NT2/D1 (cell line): ENCODE data around the gene LRRC26.

Experiments
- DNase-seq: peaks from one replicate; pipeline ENCODE4 v3.0.0-alpha.2; 2011; ENCODE audit warnings: low read depth, low spot score
- H3K27me3 ChIP-seq: 2 replicates; pipeline ENCODE4 v1.6.0; 2011; ENCODE audit warnings: mild to moderate bottlenecking; ENCODE audit not compliant: insufficient read length, insufficient read depth
- H3K36me3 ChIP-seq: 2 replicates; pipeline ENCODE4 v1.6.1; 2011; ENCODE audit warnings: mild to moderate bottlenecking, low read length, mixed read lengths; ENCODE audit not compliant: insufficient read depth, insufficient read length
- H3K4me1 ChIP-seq: 2 replicates; pipeline ENCODE4 v1.5.1; 2011; ENCODE audit not compliant: insufficient read depth, insufficient read length
- H3K4me3 ChIP-seq: 2 replicates; pipeline ENCODE4 v1.5.1; 2011; ENCODE audit warnings: low read depth; ENCODE audit not compliant: insufficient read length
- H3K9ac ChIP-seq: 2 replicates; pipeline ENCODE4 v1.6.0; 2011; ENCODE audit warnings: low read depth; ENCODE audit not compliant: insufficient read length
- H3K9me3 ChIP-seq: 2 replicates; pipeline ENCODE4 v1.5.1; 2011; ENCODE audit warnings: mild to moderate bottlenecking, low read length; ENCODE audit not compliant: insufficient read depth
- SUZ12 ChIP-seq: IDR thresholded peaks from 2 replicates; pipeline ENCODE4 v1.6.1; 2011; ENCODE audit not compliant: insufficient read length, insufficient read depth; ENCODE audit errors: extremely low read depth
- YY1 ChIP-seq: IDR thresholded peaks from 2 replicates; pipeline ENCODE4 v1.6.1; 2011; ENCODE audit not compliant: insufficient read length, insufficient read depth
- ZNF274 ChIP-seq: IDR thresholded peaks from 2 replicates; pipeline ENCODE4 v1.6.1; 2011; ENCODE audit warnings: mild to moderate bottlenecking, low read depth, low read length

The LRRC26 gene

GRCh38 chr9:137198051-137198901 lies 28.4 kb upstream of the LRRC26 start:
- no peaks in the 10 kb centered on the region for H3K9me3 ChIP-seq
- H3K27me3 ChIP-seq = no peaks in the 10 kb centered on the region
- H3K4me1 ChIP-seq = peaks cover 33% of the 10 kb centered on the region
- DNase-seq = no peak
- TF ChIP-seq SUZ12 (no peak), YY1 (no peak), ZNF274 (no peak)
- H3K4me3 ChIP-seq = peak overlapping the region; percentile 37
- H3K36me3 ChIP-seq = peaks cover 33% of the 10 kb centered on the region
- H3K9ac ChIP-seq = peak overlapping the region; percentile 77

DNA sequence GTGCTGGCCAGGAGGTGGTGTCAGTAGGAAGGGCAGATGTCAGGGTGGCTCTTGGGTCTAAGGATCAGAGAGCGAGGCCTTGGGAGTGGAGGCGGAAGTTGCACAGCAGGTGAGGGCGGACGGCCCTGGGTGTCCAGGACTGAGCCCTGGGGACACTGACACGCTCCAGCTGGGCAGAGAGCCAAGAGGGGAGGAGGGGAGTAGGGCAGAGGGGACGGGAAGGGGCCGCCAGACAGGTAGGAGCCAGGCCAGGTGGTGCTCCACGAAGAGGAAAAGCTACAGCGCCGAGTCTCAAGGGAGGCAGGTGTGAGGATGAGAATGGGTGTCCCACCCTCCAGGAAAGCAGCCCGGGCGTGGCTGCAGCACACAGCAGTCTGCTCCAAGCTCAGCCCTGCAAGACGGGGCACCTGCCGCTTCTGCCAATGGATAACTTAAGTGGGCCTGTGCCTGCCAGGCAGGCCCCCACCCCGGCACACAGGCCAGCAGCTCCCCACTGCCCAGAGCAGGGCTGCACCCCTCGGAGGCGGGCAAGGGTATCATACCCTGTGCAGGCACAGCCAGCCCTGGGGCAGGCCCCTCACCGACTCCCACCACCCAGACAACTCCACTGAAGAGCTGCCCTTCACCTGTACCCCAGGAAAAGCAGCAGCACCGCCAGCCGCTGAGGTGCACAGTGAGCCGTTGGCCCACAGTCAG lies 25.8 kb upstream of the LRRC26 start:
- no peaks in the 10 kb centered on the region for H3K27me3 ChIP-seq
- H3K36me3 ChIP-seq = peaks cover 56% of the 10 kb centered on the region
- no peak overlapping the region for H3K4me3 ChIP-seq
- H3K9me3 ChIP-seq = no peaks in the 10 kb centered on the region
- H3K4me1 ChIP-seq = peaks cover 36% of the 10 kb centered on the region
- no peak for DNase-seq
- H3K9ac ChIP-seq = peak overlapping the region; percentile 34
- TF ChIP-seq SUZ12 (no peak), ZNF274 (no peak), YY1 (no peak)

GRCh38 chr9:137194909-137195308 lies 25.1 kb upstream of the LRRC26 start:
- Histone ChIP-seq H3K4me3 (no peak overlapping the region), H3K9me3 (no peaks in the 10 kb centered on the region), H3K4me1 (peaks cover 37% of the 10 kb centered on the region), H3K27me3 (no peaks in the 10 kb centered on the region), H3K9ac (peak overlapping the region; percentile 61), H3K36me3 (peaks cover 63% of the 10 kb centered on the region)
- TF ChIP-seq YY1 = no peak
- TF ChIP-seq SUZ12 = no peak
- no peak for TF ChIP-seq ZNF274
- DNase-seq = no peak

- no peaks in the 10 kb centered on the region for H3K27me3 ChIP-seq
- H3K36me3 ChIP-seq = peaks cover 68% of the 10 kb centered on the region
- TF ChIP-seq SUZ12 (no peak), YY1 (no peak), ZNF274 (no peak)
- peak overlapping the region; percentile 61 for H3K9ac ChIP-seq
- H3K4me3 ChIP-seq = no peak overlapping the region
- H3K9me3 ChIP-seq = no peaks in the 10 kb centered on the region
- peaks cover 41% of the 10 kb centered on the region for H3K4me1 ChIP-seq
- DNase-seq = no peak
These were observed 24.5 kb upstream of the LRRC26 start for GRCh38 chr9:137194388-137194787.

GRCh38 chr9:137193771-137194170 lies 23.9 kb upstream of the LRRC26 start:
- TF ChIP-seq YY1 (no peak), ZNF274 (no peak), SUZ12 (no peak)
- no peaks in the 10 kb centered on the region for H3K27me3 ChIP-seq
- H3K9me3 ChIP-seq = no peaks in the 10 kb centered on the region
- H3K4me3 ChIP-seq = no peak overlapping the region
- H3K36me3 ChIP-seq = peaks cover 69% of the 10 kb centered on the region
- peak overlapping the region; percentile 61 for H3K9ac ChIP-seq
- no peak for DNase-seq
- H3K4me1 ChIP-seq = peaks cover 37% of the 10 kb centered on the region

DNA sequence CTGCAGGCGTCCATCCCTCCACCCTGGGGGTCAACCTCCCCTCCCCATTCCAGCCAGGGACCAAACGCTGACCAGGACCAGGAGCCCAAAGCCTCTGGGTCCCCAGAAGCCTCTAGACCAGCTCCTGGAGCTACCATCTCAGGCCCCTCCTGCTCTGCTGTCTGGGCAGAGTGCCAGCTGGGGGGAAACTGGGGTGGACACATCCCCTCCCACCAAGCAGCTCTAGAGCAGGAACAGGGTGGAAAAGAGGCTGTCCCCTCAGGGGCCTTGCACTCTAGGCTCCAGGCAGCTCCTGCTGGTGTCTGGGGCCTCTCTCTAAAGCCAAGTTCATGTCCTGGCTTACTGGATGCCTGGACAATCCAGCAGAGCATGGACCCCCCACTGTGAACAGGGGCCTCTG lies 23.0 kb upstream of the LRRC26 start:
- Histone ChIP-seq H3K27me3 (no peaks in the 10 kb centered on the region), H3K4me1 (peaks cover 35% of the 10 kb centered on the region), H3K9ac (peak overlapping the region; percentile 42), H3K9me3 (no peaks in the 10 kb centered on the region), H3K36me3 (peaks cover 65% of the 10 kb centered on the region), H3K4me3 (no peak overlapping the region)
- DNase-seq = no peak
- TF ChIP-seq SUZ12 (no peak), YY1 (no peak), ZNF274 (no peak)

DNA sequence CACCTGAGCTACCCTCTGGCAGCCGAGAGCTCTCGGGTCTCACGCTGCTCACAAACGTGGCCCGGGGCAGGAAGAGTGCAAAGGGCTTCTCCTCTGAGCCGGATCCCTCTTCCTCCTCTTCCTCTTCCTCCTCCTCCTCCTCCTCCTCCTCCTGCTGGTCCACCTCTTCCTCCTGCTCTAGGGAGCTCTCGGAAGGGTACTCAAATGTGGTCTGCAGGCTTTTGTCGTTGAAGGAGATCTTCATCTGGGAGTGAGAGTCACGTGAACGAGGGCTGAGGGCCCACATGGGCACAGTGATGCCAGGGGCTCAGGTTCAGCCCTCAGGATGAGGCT lies 22.6 kb upstream of the LRRC26 start:
- Histone ChIP-seq H3K9ac (peak overlapping the region; percentile 42), H3K4me1 (peaks cover 38% of the 10 kb centered on the region), H3K36me3 (peaks cover 64% of the 10 kb centered on the region), H3K9me3 (no peaks in the 10 kb centered on the region), H3K27me3 (no peaks in the 10 kb centered on the region), H3K4me3 (no peak overlapping the region)
- TF ChIP-seq ZNF274 (no peak), SUZ12 (no peak), YY1 (no peak)
- DNase-seq = no peak
